GM12873 (cell line): ENCODE measurements around the gene PGF.

Experiments used
- TF ChIP-seq, protein P1 (sequence below): IDR thresholded peaks from 2 replicates; pipeline ENCODE4 v1.5.1; 2012; ENCODE audit warnings: low read depth, mild to moderate bottlenecking, moderate library complexity, low read length, control low read depth; ENCODE audit not compliant: insufficient read depth; ENCODE audit errors: missing control alignments

The PGF gene

DNA sequence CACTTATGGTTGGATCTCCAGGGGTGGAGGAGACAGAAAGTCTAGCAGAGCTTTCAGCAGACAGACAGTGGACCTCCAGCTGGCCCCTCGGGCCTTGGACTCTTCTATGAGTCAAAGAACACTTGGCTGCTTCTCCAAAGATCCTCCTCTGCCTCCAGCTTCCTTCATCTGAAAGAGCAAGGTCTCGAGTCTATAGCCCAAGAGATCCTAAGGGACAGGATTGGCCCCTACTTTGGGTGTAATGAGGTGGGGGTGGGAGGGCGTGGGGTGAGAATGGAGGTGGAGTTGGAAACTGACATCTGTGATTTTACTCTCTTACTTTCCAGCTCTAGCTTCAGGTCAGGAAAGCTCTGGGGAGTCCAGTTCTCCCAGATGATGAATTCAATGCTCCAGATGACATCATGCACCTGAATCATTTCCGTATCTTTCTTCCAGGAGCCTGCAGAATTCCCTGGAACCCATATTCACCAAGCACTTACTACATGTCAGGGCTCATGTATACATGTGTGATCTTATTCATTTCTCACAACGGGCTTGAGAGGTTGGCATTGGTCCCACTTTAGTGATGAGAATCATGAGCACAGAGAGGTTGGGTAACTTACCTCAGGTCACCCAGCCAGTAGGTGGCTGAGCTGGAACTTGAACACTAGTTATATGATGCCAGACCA lies 10.2 kb upstream of the PGF start:
- TF ChIP-seq, protein P1, sequence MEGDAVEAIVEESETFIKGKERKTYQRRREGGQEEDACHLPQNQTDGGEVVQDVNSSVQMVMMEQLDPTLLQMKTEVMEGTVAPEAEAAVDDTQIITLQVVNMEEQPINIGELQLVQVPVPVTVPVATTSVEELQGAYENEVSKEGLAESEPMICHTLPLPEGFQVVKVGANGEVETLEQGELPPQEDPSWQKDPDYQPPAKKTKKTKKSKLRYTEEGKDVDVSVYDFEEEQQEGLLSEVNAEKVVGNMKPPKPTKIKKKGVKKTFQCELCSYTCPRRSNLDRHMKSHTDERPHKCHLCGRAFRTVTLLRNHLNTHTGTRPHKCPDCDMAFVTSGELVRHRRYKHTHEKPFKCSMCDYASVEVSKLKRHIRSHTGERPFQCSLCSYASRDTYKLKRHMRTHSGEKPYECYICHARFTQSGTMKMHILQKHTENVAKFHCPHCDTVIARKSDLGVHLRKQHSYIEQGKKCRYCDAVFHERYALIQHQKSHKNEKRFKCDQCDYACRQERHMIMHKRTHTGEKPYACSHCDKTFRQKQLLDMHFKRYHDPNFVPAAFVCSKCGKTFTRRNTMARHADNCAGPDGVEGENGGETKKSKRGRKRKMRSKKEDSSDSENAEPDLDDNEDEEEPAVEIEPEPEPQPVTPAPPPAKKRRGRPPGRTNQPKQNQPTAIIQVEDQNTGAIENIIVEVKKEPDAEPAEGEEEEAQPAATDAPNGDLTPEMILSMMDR, result no peak

DNA sequence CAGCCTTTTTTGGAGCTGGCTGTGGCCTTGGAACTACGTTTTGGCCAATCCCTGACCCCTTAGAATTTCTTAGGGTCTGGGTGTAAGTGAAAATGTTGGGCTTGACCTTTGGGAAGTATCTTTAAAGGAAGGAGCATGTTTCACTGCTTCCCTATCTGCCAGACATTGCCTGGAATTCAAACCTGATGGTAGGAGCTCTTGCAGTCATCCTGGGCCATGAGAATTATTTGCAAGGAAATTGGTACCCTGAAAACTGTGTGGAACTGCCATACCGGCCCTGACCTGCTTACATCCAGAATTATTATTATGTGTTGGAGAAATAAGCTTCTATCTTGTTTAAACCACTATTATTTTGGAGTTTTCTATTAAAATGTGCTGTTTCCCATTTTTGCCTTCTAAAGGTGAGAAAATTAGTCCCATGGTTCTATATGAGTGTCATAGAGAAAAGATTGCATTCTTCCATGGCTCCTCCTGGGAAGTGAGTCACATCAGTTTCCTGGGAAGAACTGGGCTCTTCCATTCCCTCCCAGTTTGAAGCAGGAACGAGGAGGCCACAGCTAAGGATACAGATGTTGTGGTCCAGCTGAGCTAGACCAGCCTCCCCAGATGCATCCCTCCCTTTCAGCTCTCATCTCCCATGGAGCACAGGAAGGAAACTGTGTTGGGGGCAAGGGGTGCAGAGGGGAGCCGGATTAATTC lies 9.5 kb upstream of the PGF start:
- TF ChIP-seq, protein P1, result no peak

DNA sequence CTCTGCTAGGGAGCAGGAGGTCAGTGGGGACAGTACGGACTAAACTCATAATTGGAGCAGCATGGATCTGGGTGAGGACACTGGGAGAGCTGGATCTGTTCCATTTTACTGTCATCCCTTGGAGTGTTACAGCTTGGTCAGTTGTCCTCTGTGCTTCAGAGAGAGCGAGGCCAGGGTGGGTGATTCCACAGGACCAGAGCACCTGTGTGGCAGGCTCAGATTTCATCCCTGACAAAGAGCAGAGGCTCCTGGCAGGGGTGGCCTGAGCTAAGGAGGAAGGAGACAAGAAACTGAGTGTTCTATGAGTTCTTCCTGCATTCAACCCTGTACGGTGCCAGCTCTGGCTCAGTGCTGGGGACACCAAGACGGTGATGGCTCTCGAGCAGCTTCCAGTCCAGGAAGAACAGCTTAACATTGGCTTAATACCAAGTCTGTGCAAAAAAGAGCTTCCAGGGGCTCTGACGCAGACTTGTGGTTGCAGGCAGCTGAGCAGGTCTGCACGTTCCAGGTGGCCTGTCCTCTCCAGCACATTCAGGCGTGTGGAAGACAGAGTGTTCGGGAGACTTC lies 8.4 kb upstream of the PGF start:
- TF ChIP-seq, protein P1, result no peak

DNA sequence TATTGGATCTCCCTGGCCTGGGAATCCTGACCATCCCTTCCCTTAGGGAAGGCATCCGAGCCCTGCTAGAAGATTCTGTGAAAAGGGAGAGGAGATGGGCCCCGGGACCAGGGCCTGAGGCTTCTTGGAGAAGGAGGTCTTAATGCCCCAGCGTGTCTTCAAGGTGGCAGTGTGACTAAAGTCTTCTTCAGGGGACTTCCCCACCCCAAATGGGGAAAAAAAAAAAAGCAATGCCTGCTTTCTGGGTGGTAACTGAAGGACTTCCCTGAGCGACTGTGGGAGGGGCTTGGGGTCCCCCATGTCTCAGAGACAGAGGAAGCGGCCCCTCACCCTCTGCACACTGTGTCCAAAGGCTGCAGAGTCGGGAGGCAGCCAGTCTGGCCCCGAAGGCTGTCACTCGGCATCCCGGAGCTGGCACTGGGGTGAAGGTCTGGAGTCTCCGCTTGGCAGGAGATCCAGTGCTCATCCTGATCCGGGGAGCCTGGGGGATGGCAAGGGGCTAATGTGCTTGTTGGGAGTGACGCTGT lies 7.8 kb upstream of the PGF start:
- TF ChIP-seq, protein P1, result no peak

DNA sequence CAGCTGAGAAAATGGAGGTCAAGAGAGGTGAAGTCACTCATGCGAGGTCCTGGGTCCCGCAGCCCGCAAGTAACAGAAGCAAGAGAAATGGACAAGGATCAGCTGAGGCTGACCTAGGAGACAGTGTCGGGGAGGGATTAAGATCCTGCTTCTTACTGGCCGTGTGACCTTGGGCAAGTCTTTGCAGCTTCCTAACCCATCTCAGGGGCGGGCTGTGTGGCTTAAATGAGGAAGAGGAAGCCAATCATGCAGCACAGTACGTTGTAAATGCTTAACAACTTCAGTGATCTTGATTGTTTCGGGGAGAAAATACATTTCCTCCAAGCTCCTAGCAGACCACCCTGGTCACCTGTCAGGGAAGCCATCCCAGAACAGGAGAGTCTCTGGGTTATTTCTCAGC lies 7.1 kb upstream of the PGF start:
- TF ChIP-seq, protein P1, result no peak

DNA sequence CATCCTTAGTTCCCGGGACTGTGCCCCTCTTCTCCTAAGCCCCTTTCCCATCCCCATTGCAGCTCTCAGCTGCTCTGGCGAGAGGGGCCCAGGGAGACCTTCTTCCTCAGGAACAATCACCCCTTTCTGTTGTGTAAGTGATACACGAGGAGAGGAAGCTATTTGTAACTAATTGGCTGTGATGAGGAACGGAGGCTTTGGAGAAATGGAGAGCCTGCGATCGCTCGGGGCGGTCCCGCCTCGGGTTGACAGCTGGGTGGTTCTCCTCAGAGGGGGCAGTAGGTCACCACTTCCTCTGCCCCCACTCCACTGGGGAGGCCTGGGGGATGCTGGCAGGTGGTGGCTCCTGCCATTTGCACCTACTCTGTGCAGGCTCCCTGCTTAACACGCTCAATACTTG lies 6.6 kb upstream of the PGF start:
- TF ChIP-seq, protein P1, result no peak

DNA sequence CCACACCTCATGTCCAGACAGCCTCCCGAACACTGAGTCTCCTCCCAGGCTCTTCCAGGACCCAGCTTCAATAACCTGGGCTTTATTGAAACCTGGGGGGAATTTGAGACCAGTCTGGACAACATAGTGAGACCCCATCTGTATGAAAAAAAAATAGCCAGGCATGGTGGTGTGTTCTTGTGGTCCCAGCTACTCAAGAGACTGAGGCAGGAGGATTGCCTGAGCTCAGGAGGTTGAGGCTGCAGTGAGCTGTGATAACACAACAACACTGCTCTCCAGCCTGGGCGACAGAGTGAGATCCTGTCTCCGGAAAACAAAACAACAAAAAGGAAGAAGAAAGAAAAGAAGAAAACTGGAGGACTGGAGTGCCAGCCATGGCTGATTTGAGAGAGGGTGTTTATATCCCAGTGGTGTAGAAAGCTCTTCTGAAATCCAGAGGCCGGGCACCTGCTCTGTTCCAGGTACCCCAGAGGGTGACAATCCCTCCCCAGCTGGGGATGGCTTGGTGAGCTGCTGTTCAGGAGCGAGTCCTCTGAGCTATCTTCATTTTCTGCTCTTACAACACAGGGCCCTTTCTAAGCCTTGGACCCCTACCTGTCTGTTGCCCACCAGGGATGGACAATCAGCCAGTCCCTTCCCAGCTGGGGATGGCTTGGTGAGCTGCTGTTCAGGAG lies 6.0 kb upstream of the PGF start:
- TF ChIP-seq, protein P1, result no peak
